H9 (cell line): ENCODE measurements around the gene SLC4A7. TPM values are rescaled to one million over a fixed set of nuclear protein-coding genes. Genes with fewer than 3 reads are reported as not detected.

Experiments used
- DNase-seq: peaks from one replicate; pipeline ENCODE4 v3.0.0-alpha.2; 2017
- H2AFZ ChIP-seq: one replicate; pipeline ENCODE4 v1.6.1; 2013; ENCODE audit warnings: mild to moderate bottlenecking, low read length, control low read depth, moderate library complexity
- H2AK5ac ChIP-seq: 2 replicates; pipeline ENCODE4 v1.6.1; 2013; ENCODE audit warnings: low read length, control low read depth, mixed read lengths; ENCODE audit not compliant: insufficient read length
- H2BK120ac ChIP-seq: one replicate; pipeline ENCODE4 v1.6.1; 2013; ENCODE audit warnings: low read depth, mild to moderate bottlenecking, low read length, control low read depth, inconsistent platforms; ENCODE audit not compliant: poor library complexity, severe bottlenecking
- H2BK12ac ChIP-seq: 2 replicates; pipeline ENCODE4 v1.6.1; 2013; ENCODE audit warnings: low read length, control low read depth, mixed read lengths, low read depth; ENCODE audit not compliant: insufficient read length
- H2BK15ac ChIP-seq: 2 replicates; pipeline ENCODE4 v1.6.1; 2013; ENCODE audit warnings: low read depth, low read length, control low read depth
- H2BK20ac ChIP-seq: one replicate; pipeline ENCODE4 v1.6.1; 2013; ENCODE audit warnings: low read depth, mild to moderate bottlenecking, low read length, control low read depth, inconsistent platforms; ENCODE audit not compliant: poor library complexity, severe bottlenecking
- H2BK5ac ChIP-seq: 2 replicates; pipeline ENCODE4 v1.6.1; 2013; ENCODE audit warnings: low read length, control low read depth, mixed read lengths; ENCODE audit not compliant: insufficient read length
- H3K14ac ChIP-seq: 2 replicates; pipeline ENCODE4 v1.6.1; 2013; ENCODE audit warnings: low read length, control low read depth; ENCODE audit not compliant: insufficient read depth
- H3K18ac ChIP-seq: 2 replicates; pipeline ENCODE4 v1.6.1; 2013; ENCODE audit warnings: low read depth, mild to moderate bottlenecking, mixed read lengths, low read length, control low read depth; ENCODE audit not compliant: insufficient read length
- H3K23ac ChIP-seq: 2 replicates; pipeline ENCODE4 v1.6.1; 2013; ENCODE audit warnings: low read length, control low read depth, mixed read lengths, low read depth; ENCODE audit not compliant: insufficient read length
- H3K23me2 ChIP-seq: 2 replicates; pipeline ENCODE4 v1.6.1; 2013; ENCODE audit warnings: low read depth, mild to moderate bottlenecking, mixed read lengths, low read length, control low read depth; ENCODE audit not compliant: insufficient read length, poor library complexity, severe bottlenecking
- H3K27ac ChIP-seq: 2 replicates; pipeline ENCODE4 v1.5.1; 2013; ENCODE audit warnings: low read length, control low read depth, mixed read lengths, low read depth; ENCODE audit not compliant: insufficient read length
- H3K27me3 ChIP-seq: 2 replicates; pipeline ENCODE4 v1.6.1; 2013; ENCODE audit warnings: low read length, control low read depth, inconsistent platforms; ENCODE audit not compliant: insufficient read depth
- H3K4ac ChIP-seq: 2 replicates; pipeline ENCODE4 v1.6.1; 2013; ENCODE audit warnings: low read depth, mild to moderate bottlenecking, control low read depth, inconsistent platforms, low read length, moderate library complexity
- H3K4me1 ChIP-seq: 2 replicates; pipeline ENCODE4 v1.6.1; 2013; ENCODE audit warnings: low read length, control low read depth, inconsistent platforms; ENCODE audit not compliant: insufficient read depth
- H3K4me2 ChIP-seq: 2 replicates; pipeline ENCODE4 v1.6.1; 2013; ENCODE audit warnings: low read length, control low read depth, mixed read lengths; ENCODE audit not compliant: insufficient read length, insufficient read depth
- H3K56ac ChIP-seq: 2 replicates; pipeline ENCODE4 v1.6.1; 2013; ENCODE audit warnings: low read depth, mild to moderate bottlenecking, mixed read lengths, low read length, control low read depth; ENCODE audit not compliant: insufficient read length
- H3K79me1 ChIP-seq: 2 replicates; pipeline ENCODE4 v1.6.1; 2013; ENCODE audit warnings: low read depth, mild to moderate bottlenecking, moderate library complexity, low read length, control low read depth, inconsistent platforms; ENCODE audit not compliant: insufficient read depth, poor library complexity, severe bottlenecking
- H3K79me2 ChIP-seq: 2 replicates; pipeline ENCODE4 v1.6.1; 2013; ENCODE audit warnings: low read length, control low read depth, inconsistent platforms; ENCODE audit not compliant: insufficient read depth
- H3K9ac ChIP-seq: 2 replicates; pipeline ENCODE4 v1.6.1; 2013; ENCODE audit warnings: low read length, control low read depth, mixed read lengths; ENCODE audit not compliant: insufficient read length; ENCODE audit errors: extremely low read depth
- H3K9me3 ChIP-seq: one replicate; pipeline ENCODE4 v1.6.1; 2013; ENCODE audit warnings: low read depth, low read length, inconsistent platforms; ENCODE audit not compliant: control insufficient read depth
- H3T11ph ChIP-seq: one replicate; pipeline ENCODE4 v1.6.1; 2013; ENCODE audit warnings: mild to moderate bottlenecking, low read length, control low read depth, inconsistent platforms
- H4K20me1 ChIP-seq: one replicate; pipeline ENCODE4 v1.6.1; 2013; ENCODE audit not compliant: control insufficient read depth, insufficient read length, insufficient read depth
- H4K5ac ChIP-seq: 2 replicates; pipeline ENCODE4 v1.6.1; 2013; ENCODE audit warnings: low read depth, mild to moderate bottlenecking, mixed read lengths, low read length, control low read depth; ENCODE audit not compliant: insufficient read length
- H4K8ac ChIP-seq: replicated peaks from 2 replicates; pipeline ENCODE4 v1.6.1; 2013; ENCODE audit warnings: low read length, control low read depth, mixed read lengths, low read depth; ENCODE audit not compliant: insufficient read length
- H4K91ac ChIP-seq: 2 replicates; pipeline ENCODE4 v1.6.1; 2013; ENCODE audit warnings: low read depth, mild to moderate bottlenecking, moderate library complexity, mixed read lengths, low read length, control low read depth; ENCODE audit not compliant: insufficient read length
- H3K27ac Mint-ChIP-seq, 3 experiments: 2 replicates in 2 of 3; 3 replicates in 1 of 3; pipeline ENCODE4 v1.8.0; 2020 to 2021; ENCODE audit warnings: mixed read lengths in 3 of 3, mild to moderate bottlenecking in 1 of 3, moderate library complexity in 1 of 3
- H3K27me3 Mint-ChIP-seq: 2 replicates; pipeline ENCODE4 v1.8.0; 2021; ENCODE audit warnings: low read depth, mild to moderate bottlenecking, moderate library complexity, mixed read lengths
- H3K36me3 Mint-ChIP-seq, 3 experiments: 2 replicates in 2 of 3; 3 replicates in 1 of 3; pipeline ENCODE4 v1.8.0; 2020 to 2021; ENCODE audit warnings: low read depth in 3 of 3, mixed read lengths in 3 of 3; ENCODE audit not compliant: insufficient read depth in 1 of 3
- H3K4me1 Mint-ChIP-seq, 2 experiments: 2 replicates each; pipeline ENCODE4 v1.8.0; 2020; ENCODE audit warnings: mixed read lengths in 2 of 2
- H3K4me3 Mint-ChIP-seq, 2 experiments: 2 replicates in 1 of 2; 3 replicates in 1 of 2; pipeline ENCODE4 v1.8.0; 2020 to 2021; ENCODE audit warnings: mild to moderate bottlenecking in 2 of 2, mixed read lengths in 2 of 2, moderate library complexity in 1 of 2
- H3K9me3 Mint-ChIP-seq, 2 experiments: 2 replicates in 1 of 2; 3 replicates in 1 of 2; pipeline ENCODE4 v1.8.0; 2020; ENCODE audit warnings: mild to moderate bottlenecking in 2 of 2, mixed read lengths in 2 of 2, moderate library complexity in 1 of 2
- WGBS: extraction: QIAGEN DNeasy Blood & Tissue Kit; methylation state at CpG from one replicate; pipeline ENCODE4 v1.1.7; 2013; ENCODE audit warnings: missing lambda C conversion rate, low lambda C conversion rate, mixed read lengths; ENCODE audit not compliant: insufficient read length; ENCODE audit errors: extremely low coverage; 5-methylcytosine and 5-hydroxymethylcytosine counted together
- total RNA-seq: library from RNA; stranded (reverse); gene quantifications from 2 replicates; pipeline ENCODE4 v1.2.1, GENCODE V29; 2021
- TF ChIP-seq, protein P1 (sequence below): fragments of 200-600 bp; sonication (generic); conservative IDR thresholded peaks from 3 replicates; pipeline ENCODE4 v1.8.0; 2021; ENCODE audit warnings: antibody characterized with exemption, mild to moderate bottlenecking

SLC4A7 gene
- total RNA-seq, 1 experiment from 2014 or later, result 46.1 TPM

DNA sequence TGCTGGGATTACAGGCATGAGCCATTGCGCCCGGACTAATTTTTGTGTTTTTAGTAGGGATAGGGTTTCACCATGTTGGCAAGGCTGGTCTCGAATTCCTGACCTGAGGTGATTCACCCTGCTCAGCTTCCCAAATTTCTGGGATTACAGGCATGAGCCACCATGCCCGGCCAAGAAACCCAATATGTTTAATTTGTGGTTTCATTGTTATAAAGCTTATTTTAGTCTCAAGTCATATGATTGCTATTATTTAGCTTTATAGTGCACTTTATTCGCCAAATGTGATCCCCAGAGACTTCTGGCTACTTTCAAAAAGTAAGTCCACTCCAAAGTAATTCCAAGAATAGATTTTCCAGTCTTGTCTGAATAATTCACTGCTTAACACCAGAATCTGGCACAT is 19.3 kb upstream of the SLC4A7 start:
- H3K4me1 ChIP-seq, result peaks cover 8% of the 10 kb centered on the region
- H3K23ac ChIP-seq, result no peak overlapping the region
- no peaks in the 10 kb centered on the region for H4K20me1 ChIP-seq
- H3K9ac ChIP-seq, result no peak overlapping the region
- no peak overlapping the region for H2AFZ ChIP-seq
- H3K79me1 ChIP-seq, result no peaks in the 10 kb centered on the region
- H3K36me3 Mint-ChIP-seq, result no peaks in the 10 kb centered on the region
- H3K56ac ChIP-seq, result no peak overlapping the region
- no peaks in the 10 kb centered on the region for H3K9me3 ChIP-seq
- no peak overlapping the region for H3K14ac ChIP-seq
- H4K8ac ChIP-seq, result no peak overlapping the region
- H2BK5ac ChIP-seq, result no peak overlapping the region
- H3K27ac ChIP-seq, result no peak overlapping the region
- H2BK15ac ChIP-seq, result no peak overlapping the region
- H3T11ph ChIP-seq, result no peak overlapping the region
- no peak overlapping the region for H3K18ac ChIP-seq
- H3K9me3 Mint-ChIP-seq, result peaks cover 0 to 2% of the 10 kb centered on the region in 2 experiments; a peak in 1 of 5 replicates
- H3K27me3 ChIP-seq, result no peaks in the 10 kb centered on the region
- no peaks in the 10 kb centered on the region for H3K23me2 ChIP-seq
- H3K27ac Mint-ChIP-seq, result no peak overlapping the region
- no peak overlapping the region for H3K4me2 ChIP-seq
- no CpG with 5 or more reads among the region's 5 CpGs for WGBS
- TF ChIP-seq, protein P1, sequence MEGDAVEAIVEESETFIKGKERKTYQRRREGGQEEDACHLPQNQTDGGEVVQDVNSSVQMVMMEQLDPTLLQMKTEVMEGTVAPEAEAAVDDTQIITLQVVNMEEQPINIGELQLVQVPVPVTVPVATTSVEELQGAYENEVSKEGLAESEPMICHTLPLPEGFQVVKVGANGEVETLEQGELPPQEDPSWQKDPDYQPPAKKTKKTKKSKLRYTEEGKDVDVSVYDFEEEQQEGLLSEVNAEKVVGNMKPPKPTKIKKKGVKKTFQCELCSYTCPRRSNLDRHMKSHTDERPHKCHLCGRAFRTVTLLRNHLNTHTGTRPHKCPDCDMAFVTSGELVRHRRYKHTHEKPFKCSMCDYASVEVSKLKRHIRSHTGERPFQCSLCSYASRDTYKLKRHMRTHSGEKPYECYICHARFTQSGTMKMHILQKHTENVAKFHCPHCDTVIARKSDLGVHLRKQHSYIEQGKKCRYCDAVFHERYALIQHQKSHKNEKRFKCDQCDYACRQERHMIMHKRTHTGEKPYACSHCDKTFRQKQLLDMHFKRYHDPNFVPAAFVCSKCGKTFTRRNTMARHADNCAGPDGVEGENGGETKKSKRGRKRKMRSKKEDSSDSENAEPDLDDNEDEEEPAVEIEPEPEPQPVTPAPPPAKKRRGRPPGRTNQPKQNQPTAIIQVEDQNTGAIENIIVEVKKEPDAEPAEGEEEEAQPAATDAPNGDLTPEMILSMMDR, result no peak
- H3K79me2 ChIP-seq, result no peaks in the 10 kb centered on the region
- no peak overlapping the region for H2AK5ac ChIP-seq
- no peak overlapping the region for H4K91ac ChIP-seq
- no peak overlapping the region for H2BK120ac ChIP-seq
- no peak overlapping the region for H3K4ac ChIP-seq
- no peak overlapping the region for H4K5ac ChIP-seq
- no peak for DNase-seq
- no peak overlapping the region for H3K4me3 Mint-ChIP-seq
- no peak overlapping the region for H2BK12ac ChIP-seq
- H3K27me3 Mint-ChIP-seq, result no peaks in the 10 kb centered on the region
- H3K4me1 Mint-ChIP-seq, result peaks cover 9 to 19% of the 10 kb centered on the region in 2 experiments
- H2BK20ac ChIP-seq, result no peak overlapping the region
